Measurements from ENCODE around the gene COL4A1.

The COL4A1 gene

GRCh38 chr13:110339263-110339662 is 32.3 kb upstream of the COL4A1 start:
- no peaks in the 10 kb centered on the region for H3K27me3 ChIP-seq (ENCODE audit: control insufficient read depth, insufficient read depth, low read length)
- H3K9me3 ChIP-seq (ENCODE audit: control insufficient read depth, low read length), result no peaks in the 10 kb centered on the region
- H3K36me3 ChIP-seq (ENCODE audit: control insufficient read depth, insufficient read depth, low read length), result no peaks in the 10 kb centered on the region
- H3K9ac ChIP-seq (ENCODE audit: low read length), result no peak overlapping the region
- no peak overlapping the region for H3K4me3 ChIP-seq (ENCODE audit: low read length)
- peaks cover 26% of the 10 kb centered on the region for H3K4me1 ChIP-seq (ENCODE audit: control insufficient read depth, insufficient read depth, low read length)

- H3K27me3 ChIP-seq (ENCODE audit: control insufficient read depth, insufficient read depth, low read length), result no peaks in the 10 kb centered on the region
- H3K4me1 ChIP-seq (ENCODE audit: control insufficient read depth, insufficient read depth, low read length), result peaks cover 26% of the 10 kb centered on the region
- H3K9ac ChIP-seq (ENCODE audit: low read length), result no peak overlapping the region
- H3K36me3 ChIP-seq (ENCODE audit: control insufficient read depth, insufficient read depth, low read length), result no peaks in the 10 kb centered on the region
- H3K4me3 ChIP-seq (ENCODE audit: low read length), result no peak overlapping the region
- H3K9me3 ChIP-seq (ENCODE audit: control insufficient read depth, low read length), result no peaks in the 10 kb centered on the region
Measured at GRCh38 chr13:110338441-110339101, 31.6 kb upstream of the COL4A1 start.

GRCh38 chr13:110337247-110337646 is 30.3 kb upstream of the COL4A1 start:
- H3K4me1 ChIP-seq (ENCODE audit: control insufficient read depth, insufficient read depth, low read length), result peaks cover 24% of the 10 kb centered on the region
- no peak overlapping the region for H3K4me3 ChIP-seq (ENCODE audit: low read length)

GRCh38 chr13:110336681-110337080 is 29.7 kb upstream of the COL4A1 start:
- H3K9me3 ChIP-seq (ENCODE audit: control insufficient read depth, low read length), result no peaks in the 10 kb centered on the region
- H3K4me3 ChIP-seq (ENCODE audit: low read length), result no peak overlapping the region
- peaks cover 19% of the 10 kb centered on the region for H3K4me1 ChIP-seq (ENCODE audit: control insufficient read depth, insufficient read depth, low read length)
- H3K9ac ChIP-seq (ENCODE audit: low read length), result no peak overlapping the region
- H3K27me3 ChIP-seq (ENCODE audit: control insufficient read depth, insufficient read depth, low read length), result no peaks in the 10 kb centered on the region
- H3K36me3 ChIP-seq (ENCODE audit: control insufficient read depth, insufficient read depth, low read length), result no peaks in the 10 kb centered on the region

More at GRCh38 chr13:110337247-110337646, 30.3 kb upstream of the COL4A1 start:
- Histone ChIP-seq H3K9ac (ENCODE audit: low read length) (no peak overlapping the region), H3K27me3 (ENCODE audit: control insufficient read depth, insufficient read depth, low read length) (no peaks in the 10 kb centered on the region), H3K36me3 (ENCODE audit: control insufficient read depth, insufficient read depth, low read length) (no peaks in the 10 kb centered on the region), H3K9me3 (ENCODE audit: control insufficient read depth, low read length) (no peaks in the 10 kb centered on the region)

GRCh38 chr13:110336108-110336507 is 29.2 kb upstream of the COL4A1 start:
- H3K9ac ChIP-seq (ENCODE audit: low read length), result no peak overlapping the region
- no peak overlapping the region for H3K4me3 ChIP-seq (ENCODE audit: low read length)
- H3K4me1 ChIP-seq (ENCODE audit: control insufficient read depth, insufficient read depth, low read length), result peaks cover 13% of the 10 kb centered on the region
- no peaks in the 10 kb centered on the region for H3K9me3 ChIP-seq (ENCODE audit: control insufficient read depth, low read length)
- no peaks in the 10 kb centered on the region for H3K36me3 ChIP-seq (ENCODE audit: control insufficient read depth, insufficient read depth, low read length)
- H3K27me3 ChIP-seq (ENCODE audit: control insufficient read depth, insufficient read depth, low read length), result no peaks in the 10 kb centered on the region

- no peak overlapping the region for H3K9ac ChIP-seq (ENCODE audit: low read length)
- H3K9me3 ChIP-seq (ENCODE audit: control insufficient read depth, low read length), result no peaks in the 10 kb centered on the region
- no peak overlapping the region for H3K4me3 ChIP-seq (ENCODE audit: low read length)
- H3K36me3 ChIP-seq (ENCODE audit: control insufficient read depth, insufficient read depth, low read length), result no peaks in the 10 kb centered on the region
- H3K27me3 ChIP-seq (ENCODE audit: control insufficient read depth, insufficient read depth, low read length), result no peaks in the 10 kb centered on the region
- H3K4me1 ChIP-seq (ENCODE audit: control insufficient read depth, insufficient read depth, low read length), result peaks cover 9% of the 10 kb centered on the region
Measured at GRCh38 chr13:110334841-110335490, 28.0 kb upstream of the COL4A1 start.

GRCh38 chr13:110334256-110334655 is 27.3 kb upstream of the COL4A1 start:
- H3K4me3 ChIP-seq (ENCODE audit: low read length), result no peak overlapping the region
- no peaks in the 10 kb centered on the region for H3K27me3 ChIP-seq (ENCODE audit: control insufficient read depth, insufficient read depth, low read length)
- no peaks in the 10 kb centered on the region for H3K36me3 ChIP-seq (ENCODE audit: control insufficient read depth, insufficient read depth, low read length)
- H3K9me3 ChIP-seq (ENCODE audit: control insufficient read depth, low read length), result no peaks in the 10 kb centered on the region
- peaks cover 9% of the 10 kb centered on the region for H3K4me1 ChIP-seq (ENCODE audit: control insufficient read depth, insufficient read depth, low read length)
- no peak overlapping the region for H3K9ac ChIP-seq (ENCODE audit: low read length)

- no peaks in the 10 kb centered on the region for H3K36me3 ChIP-seq (ENCODE audit: control insufficient read depth, insufficient read depth, low read length)
- H3K9ac ChIP-seq (ENCODE audit: low read length), result no peak overlapping the region
- H3K4me3 ChIP-seq (ENCODE audit: low read length), result no peak overlapping the region
- peaks cover 9% of the 10 kb centered on the region for H3K4me1 ChIP-seq (ENCODE audit: control insufficient read depth, insufficient read depth, low read length)
- H3K9me3 ChIP-seq (ENCODE audit: control insufficient read depth, low read length), result no peaks in the 10 kb centered on the region
- H3K27me3 ChIP-seq (ENCODE audit: control insufficient read depth, insufficient read depth, low read length), result no peaks in the 10 kb centered on the region
Measured at GRCh38 chr13:110333837-110334236, 26.9 kb upstream of the COL4A1 start.

GRCh38 chr13:110332750-110333149 is 25.8 kb upstream of the COL4A1 start:
- no peaks in the 10 kb centered on the region for H3K9me3 ChIP-seq (ENCODE audit: control insufficient read depth, low read length)
- H3K4me1 ChIP-seq (ENCODE audit: control insufficient read depth, insufficient read depth, low read length), result peaks cover 8% of the 10 kb centered on the region
- no peak overlapping the region for H3K4me3 ChIP-seq (ENCODE audit: low read length)
- no peak overlapping the region for H3K9ac ChIP-seq (ENCODE audit: low read length)
- H3K27me3 ChIP-seq (ENCODE audit: control insufficient read depth, insufficient read depth, low read length), result no peaks in the 10 kb centered on the region
- H3K36me3 ChIP-seq (ENCODE audit: control insufficient read depth, insufficient read depth, low read length), result no peaks in the 10 kb centered on the region

- no peaks in the 10 kb centered on the region for H3K9me3 ChIP-seq (ENCODE audit: control insufficient read depth, low read length)
- no peak overlapping the region for H3K4me3 ChIP-seq (ENCODE audit: low read length)
- no peaks in the 10 kb centered on the region for H3K4me1 ChIP-seq (ENCODE audit: control insufficient read depth, insufficient read depth, low read length)
- no peaks in the 10 kb centered on the region for H3K27me3 ChIP-seq (ENCODE audit: control insufficient read depth, insufficient read depth, low read length)
- H3K36me3 ChIP-seq (ENCODE audit: control insufficient read depth, insufficient read depth, low read length), result no peaks in the 10 kb centered on the region
- H3K9ac ChIP-seq (ENCODE audit: low read length), result no peak overlapping the region
Measured at GRCh38 chr13:110331362-110331761, 24.4 kb upstream of the COL4A1 start.

- H3K36me3 ChIP-seq (ENCODE audit: control insufficient read depth, insufficient read depth, low read length), result no peaks in the 10 kb centered on the region
- no peak overlapping the region for H3K4me3 ChIP-seq (ENCODE audit: low read length)
- peak overlapping the region; percentile 20 for H3K9ac ChIP-seq (ENCODE audit: low read length)
- H3K27me3 ChIP-seq (ENCODE audit: control insufficient read depth, insufficient read depth, low read length), result no peaks in the 10 kb centered on the region
- no peaks in the 10 kb centered on the region for H3K9me3 ChIP-seq (ENCODE audit: control insufficient read depth, low read length)
- H3K4me1 ChIP-seq (ENCODE audit: control insufficient read depth, insufficient read depth, low read length), result no peaks in the 10 kb centered on the region
Measured at GRCh38 chr13:110330491-110331011, 23.6 kb upstream of the COL4A1 start.

GRCh38 chr13:110329798-110330461 is 23.0 kb upstream of the COL4A1 start:
- H3K36me3 ChIP-seq (ENCODE audit: control insufficient read depth, insufficient read depth, low read length), result no peaks in the 10 kb centered on the region
- H3K4me3 ChIP-seq (ENCODE audit: low read length), result no peak overlapping the region
- H3K27me3 ChIP-seq (ENCODE audit: control insufficient read depth, insufficient read depth, low read length), result no peaks in the 10 kb centered on the region
- peak overlapping the region; percentile 20 for H3K9ac ChIP-seq (ENCODE audit: low read length)
- H3K4me1 ChIP-seq (ENCODE audit: control insufficient read depth, insufficient read depth, low read length), result no peaks in the 10 kb centered on the region
- H3K9me3 ChIP-seq (ENCODE audit: control insufficient read depth, low read length), result no peaks in the 10 kb centered on the region
